Endodermal cell (in vitro differentiated cells): ENCODE measurements around the gene BACH2. TPM values are rescaled to one million over a fixed set of nuclear protein-coding genes. Genes with fewer than 3 reads are reported as not detected.
A peak's percentile ranks its signal among the peaks of the same experiment; 100 is the strongest.

Experiments used
- DNase-seq: peaks from one replicate; pipeline ENCODE4 v3.0.0-alpha.2; 2017
- H3K27ac ChIP-seq: 2 replicates; pipeline ENCODE4 v1.5.1; 2013; ENCODE audit warnings: mild to moderate bottlenecking, low read depth, low read length, moderate library complexity
- H3K27me3 ChIP-seq: 2 replicates; pipeline ENCODE4 v1.6.1; 2013; ENCODE audit warnings: mild to moderate bottlenecking, low read length, moderate library complexity; ENCODE audit not compliant: insufficient read depth, control insufficient read depth, poor library complexity, severe bottlenecking
- H3K36me3 ChIP-seq: 2 replicates; pipeline ENCODE4 v1.7.0; 2013; ENCODE audit warnings: mild to moderate bottlenecking, low read length, moderate library complexity; ENCODE audit not compliant: control insufficient read depth, insufficient read depth
- H3K4me1 ChIP-seq: one replicate; pipeline ENCODE4 v1.7.0; 2013; ENCODE audit warnings: low read length; ENCODE audit not compliant: control insufficient read depth, insufficient read depth
- H3K4me3 ChIP-seq: 2 replicates; pipeline ENCODE4 v1.5.1; 2013; ENCODE audit warnings: mild to moderate bottlenecking, low read length, moderate library complexity
- H3K9ac ChIP-seq: 2 replicates; pipeline ENCODE4 v1.6.1; 2013; ENCODE audit warnings: mild to moderate bottlenecking, low read length, moderate library complexity; ENCODE audit not compliant: poor library complexity, severe bottlenecking; ENCODE audit errors: extremely low read depth
- H3K9me3 ChIP-seq: 2 replicates; pipeline ENCODE4 v1.6.1; 2013; ENCODE audit warnings: mild to moderate bottlenecking, low read length, moderate library complexity; ENCODE audit not compliant: control insufficient read depth
- H3K27ac Mint-ChIP-seq: 2 replicates; pipeline ENCODE4 v1.8.0; 2020; ENCODE audit warnings: mixed read lengths
- H3K27me3 Mint-ChIP-seq: 2 replicates; pipeline ENCODE4 v1.8.0; 2021; ENCODE audit warnings: mild to moderate bottlenecking, mixed read lengths; ENCODE audit not compliant: insufficient read depth
- H3K36me3 Mint-ChIP-seq: 2 replicates; pipeline ENCODE4 v1.8.0; 2020; ENCODE audit warnings: low read depth, mixed read lengths
- H3K4me1 Mint-ChIP-seq: 2 replicates; pipeline ENCODE4 v1.8.0; 2020; ENCODE audit warnings: mixed read lengths
- H3K4me3 Mint-ChIP-seq: 2 replicates; pipeline ENCODE4 v1.8.0; 2020; ENCODE audit warnings: mild to moderate bottlenecking, moderate library complexity, mixed read lengths
- H3K9me3 Mint-ChIP-seq: 2 replicates; pipeline ENCODE4 v1.8.0; 2020; ENCODE audit warnings: mild to moderate bottlenecking, mixed read lengths
- WGBS, 2 experiments: methylation state at CpG; one replicate each; pipeline versions ENCODE4 v1.1.5 to v1.1.7; 2013; ENCODE audit warnings: missing lambda C conversion rate in 2 of 2, mixed read lengths in 1 of 2; ENCODE audit not compliant: insufficient coverage in 1 of 2, insufficient read length in 1 of 2; 5-methylcytosine and 5-hydroxymethylcytosine counted together
- total RNA-seq, 2 donors: library from RNA; stranded (reverse); fragmentation: NEBNext Ultra II Directional in 1 of 2; extraction: Animal tissue kit (Norgen Biotek cat#: 25700) in 1 of 2; gene quantifications; 2 replicates in 1 of 2; 3 replicates in 1 of 2; pipeline ENCODE4 v1.2.1, GENCODE V29; 2021
- TF ChIP-seq, protein P1 (sequence below): fragments of 200-600 bp; sonication (generic); conservative IDR thresholded peaks from 2 replicates; pipeline ENCODE4 v1.5.0; 2021; ENCODE audit warnings: antibody characterized with exemption, mild to moderate bottlenecking

Gene BACH2
- total RNA-seq, 2 donors from 2014 or later = 11.0 to 22.3 TPM

DNA sequence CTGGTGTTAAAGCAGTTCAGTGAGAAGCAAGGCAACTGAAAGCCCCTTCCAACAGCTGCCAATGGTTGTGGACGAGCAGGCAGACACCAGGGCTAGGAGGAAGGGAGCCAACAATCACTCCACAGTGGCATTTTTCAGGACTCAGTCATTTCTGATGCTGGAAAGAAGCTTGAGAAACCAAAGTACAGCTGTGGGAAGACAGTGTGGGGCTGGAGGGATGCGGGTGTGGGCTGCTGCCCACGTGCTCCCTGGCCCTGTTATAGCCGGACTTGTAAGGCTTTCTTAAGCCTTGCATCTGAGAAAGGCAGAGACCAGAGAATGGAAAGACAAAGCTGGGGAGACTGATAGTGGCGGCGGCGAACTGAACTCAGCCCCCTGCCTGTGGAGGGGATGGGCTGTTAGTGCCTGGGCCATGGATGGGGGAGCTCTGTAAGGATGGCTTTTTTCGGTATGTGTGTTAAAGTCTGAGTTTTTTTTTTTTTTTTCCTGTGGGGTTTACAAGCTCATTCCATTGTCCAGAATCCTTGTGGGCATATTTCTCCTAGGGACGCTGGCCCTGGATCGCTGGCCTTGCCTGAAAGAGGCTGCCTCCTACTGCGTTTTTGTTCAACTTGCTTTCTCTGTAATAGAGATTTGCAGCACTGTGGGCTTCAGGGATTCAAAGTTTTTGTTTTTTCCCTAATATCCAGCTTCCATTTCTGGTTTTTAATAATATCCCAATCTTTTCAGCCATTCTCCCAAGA, 310.7 kb downstream of the BACH2 start:
- Mint-ChIP-seq H3K9me3 (no peaks in the 10 kb centered on the region), H3K27me3 (no peaks in the 10 kb centered on the region), H3K4me1 (peaks cover 15% of the 10 kb centered on the region), H3K27ac (peak overlapping the region; percentile 70), H3K36me3 (no peaks in the 10 kb centered on the region), H3K4me3 (no peak overlapping the region)
- TF ChIP-seq, protein P1, sequence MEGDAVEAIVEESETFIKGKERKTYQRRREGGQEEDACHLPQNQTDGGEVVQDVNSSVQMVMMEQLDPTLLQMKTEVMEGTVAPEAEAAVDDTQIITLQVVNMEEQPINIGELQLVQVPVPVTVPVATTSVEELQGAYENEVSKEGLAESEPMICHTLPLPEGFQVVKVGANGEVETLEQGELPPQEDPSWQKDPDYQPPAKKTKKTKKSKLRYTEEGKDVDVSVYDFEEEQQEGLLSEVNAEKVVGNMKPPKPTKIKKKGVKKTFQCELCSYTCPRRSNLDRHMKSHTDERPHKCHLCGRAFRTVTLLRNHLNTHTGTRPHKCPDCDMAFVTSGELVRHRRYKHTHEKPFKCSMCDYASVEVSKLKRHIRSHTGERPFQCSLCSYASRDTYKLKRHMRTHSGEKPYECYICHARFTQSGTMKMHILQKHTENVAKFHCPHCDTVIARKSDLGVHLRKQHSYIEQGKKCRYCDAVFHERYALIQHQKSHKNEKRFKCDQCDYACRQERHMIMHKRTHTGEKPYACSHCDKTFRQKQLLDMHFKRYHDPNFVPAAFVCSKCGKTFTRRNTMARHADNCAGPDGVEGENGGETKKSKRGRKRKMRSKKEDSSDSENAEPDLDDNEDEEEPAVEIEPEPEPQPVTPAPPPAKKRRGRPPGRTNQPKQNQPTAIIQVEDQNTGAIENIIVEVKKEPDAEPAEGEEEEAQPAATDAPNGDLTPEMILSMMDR = no peak
- Histone ChIP-seq H3K27ac (peak overlapping the region; percentile 99), H3K36me3 (no peaks in the 10 kb centered on the region), H3K4me3 (no peak overlapping the region), H3K9me3 (no peaks in the 10 kb centered on the region), H3K27me3 (no peaks in the 10 kb centered on the region), H3K9ac (no peak overlapping the region), H3K4me1 (peaks cover 12% of the 10 kb centered on the region)
- WGBS, 2 experiments = 66 to 86% methylated on average over 8 to 11 of the region's 11 CpGs
- no peak for DNase-seq

DNA sequence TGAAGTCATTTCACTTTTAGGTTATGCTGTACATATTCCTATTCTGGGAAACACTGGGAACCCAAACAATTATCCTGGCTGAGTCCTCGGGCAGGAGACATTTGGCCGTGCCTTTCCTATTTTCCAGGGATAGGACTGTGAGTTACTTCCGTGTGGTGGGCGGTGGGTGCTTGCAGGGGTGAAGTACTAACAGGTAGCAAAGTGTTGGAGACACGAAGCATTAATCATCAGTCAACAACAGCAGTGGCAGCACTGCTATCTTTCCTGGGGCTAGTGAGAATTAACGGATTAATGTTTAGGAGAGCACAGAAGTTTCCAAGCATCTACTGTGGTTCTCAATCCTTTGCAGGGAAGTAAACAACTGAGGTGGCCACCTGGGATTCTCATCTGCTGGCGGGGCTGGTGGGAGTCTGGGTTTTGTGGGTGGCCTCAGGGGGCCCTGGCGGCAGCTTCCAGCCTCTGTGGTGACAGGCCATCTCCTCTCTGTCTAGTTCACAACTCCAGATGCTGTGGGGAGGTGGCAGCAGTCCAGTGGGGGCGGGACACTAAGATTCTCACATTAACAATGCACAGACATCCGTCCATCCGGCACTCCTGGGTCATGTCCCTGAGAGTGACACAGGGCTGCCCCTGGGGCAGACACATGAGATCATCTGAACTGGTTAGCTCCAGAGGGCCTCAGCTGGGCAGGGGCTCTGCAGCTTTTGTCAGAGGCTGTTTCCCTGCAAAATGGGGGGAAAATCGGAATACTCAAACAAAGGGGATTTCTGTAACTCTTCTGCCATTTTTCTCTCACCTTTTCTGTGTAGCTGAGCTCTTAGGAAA, 311.5 kb downstream of the BACH2 start:
- H3K36me3 Mint-ChIP-seq = no peaks in the 10 kb centered on the region
- Histone ChIP-seq H3K4me3 (no peak overlapping the region), H3K36me3 (no peaks in the 10 kb centered on the region), H3K27ac (peak overlapping the region; percentile 99), H3K4me1 (peaks cover 12% of the 10 kb centered on the region), H3K9me3 (no peaks in the 10 kb centered on the region), H3K9ac (no peak overlapping the region), H3K27me3 (no peaks in the 10 kb centered on the region)
- no peak for DNase-seq
- H3K9me3 Mint-ChIP-seq = no peaks in the 10 kb centered on the region
- TF ChIP-seq, protein P1 = no peak
- peak overlapping the region; percentile 70 for H3K27ac Mint-ChIP-seq
- H3K27me3 Mint-ChIP-seq = no peaks in the 10 kb centered on the region
- WGBS, 2 experiments = 71 to 83% methylated on average over 10 to 12 of the region's 12 CpGs
- H3K4me3 Mint-ChIP-seq = no peak overlapping the region
- H3K4me1 Mint-ChIP-seq = peaks cover 15% of the 10 kb centered on the region

DNA sequence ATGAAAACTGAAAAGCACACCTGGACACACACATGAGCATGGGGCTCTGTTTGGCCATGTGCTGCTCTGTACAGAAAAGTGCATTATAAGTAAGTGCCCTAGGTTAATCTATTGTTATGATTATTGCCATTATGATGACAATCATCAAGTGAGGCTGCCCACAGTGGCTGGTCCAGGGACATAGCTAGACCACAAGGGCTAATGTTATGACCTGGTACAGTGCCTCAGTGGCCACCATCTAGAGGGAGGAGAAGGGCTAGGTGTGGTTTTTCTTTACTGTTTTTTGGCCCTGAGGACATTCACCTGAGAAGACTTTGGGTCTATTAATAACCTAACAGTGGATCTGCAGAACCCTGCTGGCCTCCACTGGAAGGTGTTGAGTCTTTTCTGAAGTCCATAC, 316.3 kb downstream of the BACH2 start:
- H3K27me3 ChIP-seq = no peaks in the 10 kb centered on the region
- peaks cover 5% of the 10 kb centered on the region for H3K4me1 ChIP-seq
- Mint-ChIP-seq H3K4me1 (peaks cover 12% of the 10 kb centered on the region), H3K27ac (no peak overlapping the region), H3K36me3 (no peaks in the 10 kb centered on the region), H3K27me3 (no peaks in the 10 kb centered on the region), H3K9me3 (no peaks in the 10 kb centered on the region), H3K4me3 (no peak overlapping the region)
- no peaks in the 10 kb centered on the region for H3K36me3 ChIP-seq
- H3K9ac ChIP-seq = no peak overlapping the region
- TF ChIP-seq, protein P1 = no peak
- no peak overlapping the region for H3K4me3 ChIP-seq
- H3K27ac ChIP-seq = no peak overlapping the region
- H3K9me3 ChIP-seq = no peaks in the 10 kb centered on the region
- no peak for DNase-seq
